CD14-positive monocyte (primary cell): ENCODE results near the gene PCTP. TPM values are rescaled to one million over a fixed set of nuclear protein-coding genes. Genes with fewer than 3 reads are reported as not detected.

Experiments used
- DNase-seq, 3 donors: peaks; one replicate each; pipeline ENCODE4 v3.0.0-alpha.2; 2011 to 2022
- H2AFZ ChIP-seq: 2 replicates; pipeline ENCODE4 v1.6.0; 2012; ENCODE audit warnings: mild to moderate bottlenecking, low read depth, low read length, inconsistent platforms; ENCODE audit not compliant: insufficient read depth, poor library complexity, severe bottlenecking
- H3K27ac ChIP-seq, 2 donors: 1 replicate in 1 of 2; 2 replicates in 1 of 2; pipeline ENCODE4 v1.5.1; 2012 to 2013; ENCODE audit warnings: low read length in 2 of 2, control low read depth in 1 of 2, inconsistent platforms in 1 of 2, low read depth in 1 of 2, mild to moderate bottlenecking in 1 of 2
- H3K27me3 ChIP-seq, 2 donors: one replicate each; pipeline versions ENCODE4 v1.6.0 to v1.6.1; 2011 to 2013; ENCODE audit warnings: low read length in 2 of 2; ENCODE audit not compliant: control insufficient read depth in 2 of 2, insufficient read depth in 2 of 2
- H3K36me3 ChIP-seq, 2 donors: replicated peaks in 1 of 2; 1 replicate in 1 of 2; 2 replicates in 1 of 2; pipeline versions ENCODE4 v1.5.1 to v1.6.1; 2012 to 2013; ENCODE audit warnings: low read length in 2 of 2, control low read depth in 1 of 2, inconsistent platforms in 1 of 2, mild to moderate bottlenecking in 1 of 2; ENCODE audit not compliant: insufficient read depth in 2 of 2, control insufficient read depth in 1 of 2
- H3K4me1 ChIP-seq, 2 donors: 1 replicate in 1 of 2; 2 replicates in 1 of 2; pipeline versions ENCODE4 v1.5.1 to v1.6.1; 2012 to 2013; ENCODE audit warnings: low read length in 2 of 2, control low read depth in 1 of 2, inconsistent platforms in 1 of 2, mild to moderate bottlenecking in 1 of 2, moderate library complexity in 1 of 2; ENCODE audit not compliant: insufficient read depth in 2 of 2, control insufficient read depth in 1 of 2
- H3K4me2 ChIP-seq: replicated peaks from 2 replicates; pipeline ENCODE3; 2012; ENCODE audit warnings: low read length, moderate library complexity, mild to moderate bottlenecking; ENCODE audit not compliant: poor library complexity, severe bottlenecking; ENCODE audit errors: extremely low read depth
- H3K4me3 ChIP-seq, 3 experiments: fragments of 200-600 bp in 1 of 3; sonication (generic) in 1 of 3; replicated peaks in 1 of 3; 1 replicate in 2 of 3; 2 replicates in 1 of 3; pipeline ENCODE4 v1.5.1; 2011 to 2013; ENCODE audit warnings: low read length in 3 of 3, mild to moderate bottlenecking in 3 of 3, control low read depth in 2 of 3, low read depth in 2 of 3, inconsistent platforms in 1 of 3, moderate library complexity in 1 of 3
- H3K79me2 ChIP-seq: 2 replicates; pipeline ENCODE4 v1.6.0; 2012; ENCODE audit warnings: mild to moderate bottlenecking, control low read depth, inconsistent platforms, low read length, moderate library complexity; ENCODE audit not compliant: insufficient read depth
- H3K9ac ChIP-seq: 2 replicates; pipeline ENCODE4 v1.6.0; 2017; ENCODE audit warnings: low read length, mild to moderate bottlenecking; ENCODE audit not compliant: insufficient read depth, poor library complexity, severe bottlenecking
- H3K9me3 ChIP-seq, 2 donors: replicated peaks in 1 of 2; 1 replicate in 1 of 2; 2 replicates in 1 of 2; pipeline versions ENCODE4 v1.5.1 to v1.6.1; 2012 to 2013; ENCODE audit warnings: low read length in 2 of 2, control low read depth in 1 of 2; ENCODE audit not compliant: control insufficient read depth in 1 of 2, insufficient read depth in 1 of 2
- H4K20me1 ChIP-seq: 2 replicates; pipeline ENCODE4 v1.6.0; 2012; ENCODE audit warnings: mild to moderate bottlenecking, low read length, control low read depth, moderate library complexity; ENCODE audit not compliant: insufficient read depth
- H3K27ac Mint-ChIP-seq, 7 donors: one replicate each; pipeline ENCODE4 v1.8.0; 2020; ENCODE audit warnings: mild to moderate bottlenecking in 7 of 7, mixed read lengths in 7 of 7, moderate library complexity in 6 of 7, inconsistent platforms in 2 of 7
- H3K27me3 Mint-ChIP-seq, 3 donors: one replicate each; pipeline ENCODE4 v1.8.0; 2021 to 2022; ENCODE audit warnings: low read depth in 3 of 3, mild to moderate bottlenecking in 3 of 3, mixed read lengths in 3 of 3, moderate library complexity in 3 of 3, inconsistent platforms in 1 of 3
- H3K36me3 Mint-ChIP-seq, 2 donors: one replicate each; pipeline ENCODE4 v1.8.0; 2020; ENCODE audit warnings: mixed read lengths in 2 of 2, inconsistent platforms in 1 of 2, mild to moderate bottlenecking in 1 of 2
- H3K4me1 Mint-ChIP-seq: one replicate; pipeline ENCODE4 v1.8.0; 2020; ENCODE audit warnings: mild to moderate bottlenecking, mixed read lengths
- H3K4me3 Mint-ChIP-seq, 2 donors: one replicate each; pipeline ENCODE4 v1.8.0; 2020; ENCODE audit warnings: mild to moderate bottlenecking in 2 of 2, mixed read lengths in 2 of 2, moderate library complexity in 1 of 2
- H3K9me3 Mint-ChIP-seq, 7 donors: one replicate each; pipeline ENCODE4 v1.8.0; 2020 to 2022; ENCODE audit warnings: mixed read lengths in 7 of 7, mild to moderate bottlenecking in 6 of 7, moderate library complexity in 6 of 7, inconsistent platforms in 2 of 7
- CTCF ChIP-seq: fragments of 200-600 bp; IDR thresholded peaks from one replicate; pipeline ENCODE4 v1.8.0; 2022; ENCODE audit warnings: antibody characterized with exemption, mild to moderate bottlenecking
- WGBS: methylation state at CpG from one replicate; pipeline ENCODE4 v1.1.5; 2013; ENCODE audit warnings: missing lambda C conversion rate; ENCODE audit not compliant: insufficient coverage; 5-methylcytosine and 5-hydroxymethylcytosine counted together
- intact Hi-C, 2 donors: fragments of 100-400 bp; cut with micrococcal nuclease; formaldehyde crosslinking; loops; one replicate each; pipeline versions ENCODE4 v1.15.0 to v1.15.1; 2023
- polyA plus RNA-seq, 3 donors: library from polyadenylated mRNA; depleted of rRNA in 1 of 3; unstranded in 2 of 3; stranded (reverse) in 1 of 3; fragments of 300-500 nt in 2 of 3; fragments of >200 nt in 1 of 3; fragmentation: Illumina TruSeq in 2 of 3; gene quantifications; 1 replicate in 2 of 3; 2 replicates in 1 of 3; pipeline ENCODE4 v1.2.3, GENCODE V29; 2012 to 2021

The PCTP gene
- polyA plus RNA-seq, 3 donors: 16.5 to 54.2 (median 35.4) TPM

GRCh38 chr17:55758171-55758570 is 7.3 kb downstream of the PCTP start:
- no peaks in the 10 kb centered on the region for H3K27me3 ChIP-seq
- H3K79me2 ChIP-seq: peaks cover 31% of the 10 kb centered on the region
- H3K9ac ChIP-seq: no peak overlapping the region
- H3K4me3 ChIP-seq: no peak overlapping the region
- Mint-ChIP-seq H3K4me3 (no peak overlapping the region), H3K9me3 (no peaks in the 10 kb centered on the region), H3K27ac (no peak overlapping the region), H3K4me1 (peaks cover 21% of the 10 kb centered on the region), H3K36me3 (peaks cover 16 to 21% of the 10 kb centered on the region in 2 donors), H3K27me3 (no peaks in the 10 kb centered on the region)
- intact Hi-C loops: no loop called here
- no peak overlapping the region for H3K27ac ChIP-seq
- no peak overlapping the region for H2AFZ ChIP-seq
- H3K36me3 ChIP-seq: peaks cover 0 to 17% of the 10 kb centered on the region in 2 donors
- peaks cover 7% of the 10 kb centered on the region for H4K20me1 ChIP-seq
- TF ChIP-seq CTCF: no peak
- no peak overlapping the region for H3K4me2 ChIP-seq
- no peaks in the 10 kb centered on the region for H3K9me3 ChIP-seq
- H3K4me1 ChIP-seq: peaks cover 5 to 14% of the 10 kb centered on the region in 2 donors
- no peak for DNase-seq

- H2AFZ ChIP-seq: no peak overlapping the region
- DNase-seq: no peak
- H3K4me2 ChIP-seq: peak overlapping the region; percentile 0
- no peaks in the 10 kb centered on the region for H3K9me3 ChIP-seq
- H3K4me3 ChIP-seq: no peak overlapping the region
- H3K27me3 Mint-ChIP-seq: peaks cover 0 to 2% (median 0%) of the 10 kb centered on the region in 3 donors
- no CpG with 5 or more reads among the region's 3 CpGs for WGBS
- H3K4me1 ChIP-seq: peaks cover 17% of the 10 kb centered on the region in 2 donors
- no peak overlapping the region for H3K27ac ChIP-seq
- peak overlapping the region in 1 of 7 donors; percentile 28 for H3K27ac Mint-ChIP-seq
- H3K9me3 Mint-ChIP-seq: no peaks in the 10 kb centered on the region
- peaks cover 23% of the 10 kb centered on the region for H3K79me2 ChIP-seq
- peaks cover 20% of the 10 kb centered on the region for H3K4me1 Mint-ChIP-seq
- no peak for TF ChIP-seq CTCF
- H3K27me3 ChIP-seq: no peaks in the 10 kb centered on the region
- H3K36me3 Mint-ChIP-seq: peaks cover 3 to 4% of the 10 kb centered on the region in 2 donors
- peaks cover 7% of the 10 kb centered on the region for H4K20me1 ChIP-seq
- intact Hi-C loops: no loop called here
- H3K36me3 ChIP-seq: peaks cover 0 to 3% of the 10 kb centered on the region in 2 donors
- H3K9ac ChIP-seq: no peak overlapping the region
- H3K4me3 Mint-ChIP-seq: no peak overlapping the region
Observed at GRCh38 chr17:55760643-55761355, 9.9 kb downstream of the PCTP start.
